Keratinocyte (primary cell): ENCODE results near the gene LRIG1. TPM values are rescaled to one million over a fixed set of nuclear protein-coding genes. Genes with fewer than 3 reads are reported as not detected.

Experiments
- DNase-seq: peaks from one replicate; pipeline ENCODE4 v3.0.0-alpha.2; 2011; ENCODE audit warnings: low read depth, missing footprints, low spot score
- FAIRE-seq: peaks from 2 replicates; lab custom pipeline; 2011; peaks lifted over from hg19 to GRCh38; lab: Jason Lieb, UNC
- H2AFZ ChIP-seq: 2 replicates; pipeline ENCODE4 v1.6.0; 2012; ENCODE audit warnings: low read length, control low read depth, inconsistent platforms; ENCODE audit not compliant: control insufficient read depth
- H3K27ac ChIP-seq: 2 replicates; pipeline ENCODE4 v1.5.1; 2011; ENCODE audit warnings: low read length; ENCODE audit not compliant: control insufficient read depth, insufficient read depth
- H3K27me3 ChIP-seq: 3 replicates; pipeline ENCODE4 v1.6.0; 2011; ENCODE audit warnings: low read length; ENCODE audit not compliant: control insufficient read depth, insufficient read depth; ENCODE audit errors: extremely low read depth
- H3K36me3 ChIP-seq, 2 experiments: 2 replicates in 1 of 2; 3 replicates in 1 of 2; pipeline ENCODE4 v1.5.1; 2011; ENCODE audit warnings: low read length in 2 of 2, mild to moderate bottlenecking in 1 of 2; ENCODE audit not compliant: control insufficient read depth in 2 of 2, insufficient read depth in 2 of 2; ENCODE audit errors: extremely low read depth in 1 of 2
- H3K4me1 ChIP-seq: 3 replicates; pipeline ENCODE4 v1.5.1; 2011; ENCODE audit warnings: low read length; ENCODE audit not compliant: control insufficient read depth, insufficient read depth; ENCODE audit errors: extremely low read depth
- H3K4me2 ChIP-seq: 3 replicates; pipeline ENCODE4 v1.6.0; 2011; ENCODE audit warnings: low read depth, low read length; ENCODE audit not compliant: control insufficient read depth, insufficient read depth; ENCODE audit errors: extremely low read depth
- H3K4me3 ChIP-seq, 3 experiments: fragments of 200-600 bp in 1 of 3; sonication (generic) in 1 of 3; 2 replicates in 2 of 3; 3 replicates in 1 of 3; pipeline ENCODE4 v1.5.1; 2011 to 2016; ENCODE audit warnings: low read length in 3 of 3, mild to moderate bottlenecking in 3 of 3, control low read depth in 2 of 3, inconsistent platforms in 1 of 3, low read depth in 1 of 3, mixed read lengths in 1 of 3, mixed run types in 1 of 3, moderate library complexity in 1 of 3; ENCODE audit not compliant: control insufficient read depth in 2 of 3, insufficient read depth in 2 of 3; ENCODE audit errors: extremely low read depth in 1 of 3
- H3K79me2 ChIP-seq: 2 replicates; pipeline ENCODE4 v1.6.0; 2012; ENCODE audit warnings: low read length; ENCODE audit not compliant: control insufficient read depth, insufficient read depth
- H3K9ac ChIP-seq: 3 replicates; pipeline ENCODE4 v1.6.0; 2011; ENCODE audit warnings: low read length; ENCODE audit not compliant: control insufficient read depth, insufficient read depth; ENCODE audit errors: extremely low read depth
- H3K9me1 ChIP-seq: 3 replicates; pipeline ENCODE4 v1.6.0; 2011; ENCODE audit warnings: low read length; ENCODE audit not compliant: control insufficient read depth, insufficient read depth; ENCODE audit errors: extremely low read depth
- H3K9me3 ChIP-seq: 2 replicates; pipeline ENCODE4 v1.5.1; 2012; ENCODE audit warnings: low read depth, low read length; ENCODE audit not compliant: control insufficient read depth
- H4K20me1 ChIP-seq: 3 replicates; pipeline ENCODE4 v1.6.0; 2011; ENCODE audit warnings: low read length; ENCODE audit not compliant: control insufficient read depth, insufficient read depth; ENCODE audit errors: extremely low read depth
- CTCF ChIP-seq, 3 experiments: IDR thresholded peaks in 1 of 3; conservative IDR thresholded peaks in 1 of 3; optimal IDR thresholded peaks in 1 of 3; 2 replicates in 2 of 3; 3 replicates in 1 of 3; pipeline versions ENCODE3 to v1.5.1; 2011; ENCODE audit warnings: low read length in 3 of 3, mild to moderate bottlenecking in 3 of 3, moderate library complexity in 2 of 3, control low read depth in 1 of 3, inconsistent platforms in 1 of 3; ENCODE audit not compliant: insufficient read depth in 2 of 3; ENCODE audit errors: extremely low read depth in 1 of 3
- EZH2 ChIP-seq: IDR thresholded peaks from one replicate; pipeline ENCODE4 v1.6.1; 2012; ENCODE audit warnings: inconsistent platforms, mild to moderate bottlenecking, low read length, moderate library complexity
- dilution Hi-C: fragments of 300-500 bp; cut with MboI; formaldehyde crosslinking; loops from one replicate; pipeline ENCODE4 v1.7.0; 2020; ENCODE audit warnings: low sequenced_read_pairs; ENCODE audit not compliant: extremely low pct_ligation_motif_present
- polyA plus RNA-seq, 5 experiments: library from polyadenylated mRNA; depleted of rRNA in 3 of 5; stranded (reverse) in 3 of 5; stranded (forward) in 1 of 5; unstranded in 1 of 5; fragments of >200 nt; gene quantifications; 1 replicate in 1 of 5; 2 replicates in 3 of 5; 3 replicates in 1 of 5; pipeline versions ENCODE4 v1.2.1 to v1.2.3, GENCODE V29; 2011 to 2012; ENCODE audit warnings: missing spikeins in 2 of 5, low read depth in 1 of 5, low replicate concordance in 1 of 5

The LRIG1 gene
- polyA plus RNA-seq, 1 donor (not counting 4 experiments of a cell fraction or from before 2014, with no cell fraction given) = 17.2 TPM

GRCh38 chr3:66433522-66433782 lies 67.4 kb downstream of the LRIG1 start:
- H3K9me1 ChIP-seq = no peaks in the 10 kb centered on the region
- H3K79me2 ChIP-seq = peaks cover 32% of the 10 kb centered on the region
- H3K4me3 ChIP-seq = no peak overlapping the region
- H3K4me2 ChIP-seq = no peak overlapping the region
- no peak overlapping the region for H3K27ac ChIP-seq
- dilution Hi-C loops = no loop called here
- H3K36me3 ChIP-seq = no peaks in the 10 kb centered on the region
- H3K27me3 ChIP-seq = no peaks in the 10 kb centered on the region
- DNase-seq (no peak), FAIRE-seq (no peak)
- H3K9ac ChIP-seq = no peak overlapping the region
- H3K4me1 ChIP-seq = peaks cover 40% of the 10 kb centered on the region
- H3K9me3 ChIP-seq = no peaks in the 10 kb centered on the region
- H2AFZ ChIP-seq = no peak overlapping the region
- H4K20me1 ChIP-seq = no peaks in the 10 kb centered on the region
- TF ChIP-seq EZH2 (no peak), CTCF (optimal IDR thresholded peaks at IDR 0.05 in 1 of 3, IDR thresholded peaks at IDR 0.05 in 1 of 3, conservative IDR thresholded peaks at IDR 0.05 in 1 of 3; ENCODE audit: extremely low read depth in 1 of 3, insufficient read depth in 2 of 3, low read length in 3 of 3) (no peak)

- Histone ChIP-seq H4K20me1 (no peaks in the 10 kb centered on the region), H3K27me3 (no peaks in the 10 kb centered on the region), H3K9me3 (no peaks in the 10 kb centered on the region), H3K9me1 (no peaks in the 10 kb centered on the region), H3K4me2 (no peak overlapping the region), H3K4me3 (no peak overlapping the region), H3K36me3 (no peaks in the 10 kb centered on the region), H3K79me2 (peaks cover 30% of the 10 kb centered on the region), H2AFZ (no peak overlapping the region), H3K4me1 (peaks cover 43% of the 10 kb centered on the region), H3K9ac (no peak overlapping the region), H3K27ac (no peak overlapping the region)
- no peak for FAIRE-seq
- no peak for TF ChIP-seq CTCF (optimal IDR thresholded peaks at IDR 0.05 in 1 of 3, IDR thresholded peaks at IDR 0.05 in 1 of 3, conservative IDR thresholded peaks at IDR 0.05 in 1 of 3; ENCODE audit: extremely low read depth in 1 of 3, insufficient read depth in 2 of 3, low read length in 3 of 3)
- no peak for TF ChIP-seq EZH2
- DNase-seq = no peak
- dilution Hi-C loops = no loop called here
Measured at GRCh38 chr3:66432767-66433521, 67.9 kb downstream of the LRIG1 start.
